ENCODE data around the gene LMAN2. TPM values are rescaled to one million over a fixed set of nuclear protein-coding genes. Genes with fewer than 3 reads are reported as not detected.

LMAN2 gene
- total RNA-seq, 1 donor, result 190 TPM

DNA sequence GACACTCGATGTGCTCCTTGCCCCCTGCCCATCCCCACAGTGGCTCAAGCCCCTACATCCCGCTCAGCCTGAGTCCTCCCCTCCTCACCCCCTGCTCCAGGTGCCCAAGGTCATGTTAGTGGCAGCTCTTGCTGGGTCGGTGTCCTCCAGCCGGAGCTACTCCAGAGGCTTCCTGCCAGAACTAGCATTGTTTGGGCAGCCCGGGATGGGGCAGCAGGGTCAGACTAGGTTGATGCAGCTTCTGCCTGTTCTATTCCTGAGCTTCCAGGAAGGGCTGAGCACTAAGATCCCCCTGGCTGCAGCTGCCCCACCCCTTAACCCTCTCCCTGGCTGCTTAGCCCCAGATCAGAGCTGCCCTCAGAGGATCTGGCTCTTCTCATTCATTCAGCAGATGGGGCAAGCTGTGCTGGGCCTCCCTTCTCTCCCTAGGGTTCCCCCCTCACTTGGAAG is 6.9 kb upstream of the LMAN2 start:
- no peak overlapping the region for H3K4me3 ChIP-seq (ENCODE audit: low read depth, low read length)
- TF ChIP-seq, protein P1, sequence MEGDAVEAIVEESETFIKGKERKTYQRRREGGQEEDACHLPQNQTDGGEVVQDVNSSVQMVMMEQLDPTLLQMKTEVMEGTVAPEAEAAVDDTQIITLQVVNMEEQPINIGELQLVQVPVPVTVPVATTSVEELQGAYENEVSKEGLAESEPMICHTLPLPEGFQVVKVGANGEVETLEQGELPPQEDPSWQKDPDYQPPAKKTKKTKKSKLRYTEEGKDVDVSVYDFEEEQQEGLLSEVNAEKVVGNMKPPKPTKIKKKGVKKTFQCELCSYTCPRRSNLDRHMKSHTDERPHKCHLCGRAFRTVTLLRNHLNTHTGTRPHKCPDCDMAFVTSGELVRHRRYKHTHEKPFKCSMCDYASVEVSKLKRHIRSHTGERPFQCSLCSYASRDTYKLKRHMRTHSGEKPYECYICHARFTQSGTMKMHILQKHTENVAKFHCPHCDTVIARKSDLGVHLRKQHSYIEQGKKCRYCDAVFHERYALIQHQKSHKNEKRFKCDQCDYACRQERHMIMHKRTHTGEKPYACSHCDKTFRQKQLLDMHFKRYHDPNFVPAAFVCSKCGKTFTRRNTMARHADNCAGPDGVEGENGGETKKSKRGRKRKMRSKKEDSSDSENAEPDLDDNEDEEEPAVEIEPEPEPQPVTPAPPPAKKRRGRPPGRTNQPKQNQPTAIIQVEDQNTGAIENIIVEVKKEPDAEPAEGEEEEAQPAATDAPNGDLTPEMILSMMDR (IDR thresholded peaks at IDR 0.05; ENCODE audit: insufficient read depth, low read length), result no peak
- DNase-seq (ENCODE audit: low read depth), result no peak

DNA sequence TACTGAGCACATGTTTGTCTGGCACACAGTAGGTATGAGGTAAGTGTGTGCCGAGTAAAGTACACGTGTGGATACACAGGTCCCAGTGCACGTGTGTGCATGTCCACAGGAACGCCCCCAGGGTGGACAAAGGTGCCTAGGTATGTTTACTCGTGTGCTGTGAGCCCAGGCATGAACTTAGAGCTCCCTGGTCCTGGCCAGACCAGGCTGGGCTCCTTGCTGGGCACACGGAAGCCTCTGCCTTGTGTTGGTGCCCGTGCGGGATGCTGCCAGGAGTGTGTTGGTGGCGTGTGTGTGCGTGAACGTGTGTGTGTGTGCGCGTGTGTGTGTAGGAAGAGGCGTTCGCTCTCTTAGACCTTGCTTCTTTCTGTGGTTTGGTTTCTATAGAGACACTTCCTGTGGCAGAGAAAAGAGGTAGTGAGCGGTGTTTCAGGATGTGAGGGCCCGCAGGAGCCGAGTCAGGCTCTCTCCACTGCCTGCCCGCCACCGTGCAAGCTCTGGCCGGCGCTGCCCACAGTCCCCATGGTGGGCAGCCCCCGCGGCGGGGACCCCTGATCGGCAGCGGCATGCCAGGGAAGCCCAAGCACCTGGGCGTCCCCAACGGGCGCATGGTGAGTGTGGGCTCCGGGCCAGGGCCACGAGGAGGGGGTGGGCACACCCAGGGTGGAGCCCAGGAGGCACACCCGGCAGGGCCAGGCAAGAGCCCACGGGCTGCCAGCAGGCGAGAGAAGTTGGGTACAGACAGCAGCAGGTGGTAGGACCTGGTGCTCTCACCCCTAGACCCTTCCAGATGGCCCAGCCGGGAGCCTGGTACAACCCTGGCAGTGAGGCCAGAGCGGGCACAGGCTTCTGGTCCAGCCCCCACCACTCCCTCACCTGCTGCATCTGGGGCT is 6.2 kb upstream of the LMAN2 start, which contains the start of gene RGS14:
Gene RGS14, plus strand, starts transcription at position 466 of the 893 bp plus-strand sequence. Its CDS starts 101 bp downstream, at position 567.
- TF ChIP-seq, protein P1 (IDR thresholded peaks at IDR 0.05; ENCODE audit: insufficient read depth, low read length), result no peak
- no peak within 1 kb of the TSS for H3K4me3 ChIP-seq (ENCODE audit: low read depth, low read length)
- DNase-seq (ENCODE audit: low read depth), result no peak

DNA sequence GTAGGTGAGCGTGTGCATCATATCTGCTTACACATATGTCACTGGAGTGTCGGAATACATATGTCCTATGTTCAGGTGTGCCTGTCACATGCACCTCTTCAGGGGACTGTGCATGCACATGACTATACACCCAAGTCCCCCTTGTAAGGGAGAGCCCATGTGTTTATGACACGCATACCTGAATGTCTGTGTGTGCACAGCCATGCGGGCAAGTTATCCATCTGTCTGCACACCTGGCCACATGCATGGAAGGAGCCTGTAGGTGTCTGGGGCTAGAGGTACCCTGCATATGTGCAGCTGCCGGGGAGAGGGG is 5.6 kb upstream of the LMAN2 start:
- TF ChIP-seq, protein P1 (IDR thresholded peaks at IDR 0.05; ENCODE audit: insufficient read depth, low read length), result no peak
- no peak overlapping the region for H3K4me3 ChIP-seq (ENCODE audit: low read depth, low read length)
- DNase-seq (ENCODE audit: low read depth), result no peak

DNA sequence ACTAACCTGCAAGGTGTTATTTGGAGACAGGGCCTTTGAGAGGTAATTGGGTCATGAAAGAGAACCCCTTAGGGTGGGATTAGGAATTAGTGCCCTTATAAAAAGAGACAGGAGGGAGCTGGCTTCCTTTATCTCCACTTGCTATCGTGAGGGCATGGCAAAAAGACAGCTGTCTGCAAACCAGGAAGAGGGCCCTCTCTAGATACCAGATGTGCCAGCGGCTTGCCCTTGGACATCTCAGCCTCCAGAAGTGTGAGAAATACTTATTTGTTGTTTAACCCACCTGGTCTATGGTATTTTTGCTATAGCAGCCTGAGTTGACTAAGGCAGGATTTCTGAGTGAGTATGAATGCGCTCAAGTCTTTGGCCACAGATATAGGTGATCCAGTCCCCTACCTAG is 5.3 kb upstream of the LMAN2 start:
- no peak for DNase-seq (ENCODE audit: low read depth)
- no peak overlapping the region for H3K4me3 ChIP-seq (ENCODE audit: low read depth, low read length)
- TF ChIP-seq, protein P1 (IDR thresholded peaks at IDR 0.05; ENCODE audit: insufficient read depth, low read length), result no peak

DNA sequence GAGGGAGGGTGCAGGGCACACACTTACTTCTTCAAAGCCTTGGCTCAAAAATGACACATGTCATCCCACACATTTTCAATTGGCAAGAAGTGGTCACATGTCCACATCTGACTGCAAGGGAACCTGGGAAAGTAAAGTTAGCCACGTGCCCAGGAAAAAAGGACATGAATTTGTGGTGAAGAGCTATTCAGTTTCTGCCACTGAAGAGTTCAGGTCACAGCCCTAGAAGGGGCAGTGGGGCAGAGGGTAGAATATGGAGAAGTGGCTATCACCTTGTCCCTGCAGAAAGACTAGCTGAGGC is 4.3 kb upstream of the LMAN2 start:
- no peak overlapping the region for H3K4me3 ChIP-seq (ENCODE audit: low read depth, low read length)
- TF ChIP-seq, protein P1 (IDR thresholded peaks at IDR 0.05; ENCODE audit: insufficient read depth, low read length), result no peak
- no peak for DNase-seq (ENCODE audit: low read depth)

DNA sequence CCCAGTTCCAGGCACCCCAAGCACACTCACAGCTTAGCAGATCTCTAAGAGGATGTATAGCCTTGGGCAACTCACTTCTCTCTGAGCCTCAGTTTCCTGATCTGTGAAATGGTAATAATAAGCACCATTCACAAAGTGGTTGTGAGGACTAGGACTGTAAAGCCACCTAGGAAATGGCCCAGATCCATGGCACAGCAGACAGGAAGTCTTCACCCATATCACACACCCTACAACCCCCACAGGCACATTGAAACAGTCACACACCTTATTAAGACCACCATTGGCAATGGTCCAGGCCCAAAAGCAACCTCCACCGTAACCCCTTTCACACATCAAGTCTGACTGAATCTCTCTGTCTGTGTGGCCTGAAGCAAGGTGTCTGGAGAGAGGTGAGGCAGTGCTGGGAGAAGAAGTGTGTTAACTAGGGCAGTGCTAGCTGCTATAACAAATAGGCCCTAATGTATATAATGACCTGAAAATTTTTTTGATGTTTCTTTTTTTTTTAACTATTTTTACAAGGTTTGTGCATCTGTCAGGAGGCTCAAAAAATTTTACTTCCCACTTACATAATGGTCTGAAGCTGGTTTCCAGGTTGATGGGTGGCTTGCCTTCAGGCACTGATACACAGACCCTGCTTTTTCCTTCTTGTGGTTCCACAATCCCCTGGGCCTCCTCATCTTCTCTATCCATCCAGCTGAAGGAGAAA is 3.8 kb upstream of the LMAN2 start:
- TF ChIP-seq, protein P1 (IDR thresholded peaks at IDR 0.05; ENCODE audit: insufficient read depth, low read length), result no peak
- no peak overlapping the region for H3K4me3 ChIP-seq (ENCODE audit: low read depth, low read length)
- DNase-seq (ENCODE audit: low read depth), result no peak

Data from fibroblast of the aortic adventitia (primary cell).